Measurements from ENCODE around the gene ST3GAL3.

DNA sequence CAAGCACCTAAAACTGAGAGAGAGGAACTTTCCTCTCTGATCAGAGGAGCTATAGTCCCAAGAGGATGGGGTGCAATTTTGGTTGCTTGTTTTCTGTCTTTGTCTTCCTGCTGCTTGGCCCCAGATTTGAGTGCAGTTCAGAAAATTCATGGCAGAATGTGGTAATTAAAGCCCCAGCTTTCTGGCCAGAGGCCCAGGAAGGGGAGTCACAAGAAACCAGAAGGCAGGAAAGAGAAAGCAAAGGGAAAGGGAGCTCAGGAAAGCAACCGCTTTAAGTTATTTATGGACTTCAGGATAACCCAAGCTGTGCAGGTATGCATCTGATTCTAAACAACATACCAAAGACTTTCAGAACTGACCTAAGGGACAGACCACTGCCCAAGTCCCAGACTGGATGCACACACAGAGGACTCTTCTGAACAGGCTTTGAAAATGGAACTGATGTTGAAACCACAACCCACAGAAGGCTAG is 88.8 kb downstream of the ST3GAL3 start:
- TF ChIP-seq, protein P1, sequence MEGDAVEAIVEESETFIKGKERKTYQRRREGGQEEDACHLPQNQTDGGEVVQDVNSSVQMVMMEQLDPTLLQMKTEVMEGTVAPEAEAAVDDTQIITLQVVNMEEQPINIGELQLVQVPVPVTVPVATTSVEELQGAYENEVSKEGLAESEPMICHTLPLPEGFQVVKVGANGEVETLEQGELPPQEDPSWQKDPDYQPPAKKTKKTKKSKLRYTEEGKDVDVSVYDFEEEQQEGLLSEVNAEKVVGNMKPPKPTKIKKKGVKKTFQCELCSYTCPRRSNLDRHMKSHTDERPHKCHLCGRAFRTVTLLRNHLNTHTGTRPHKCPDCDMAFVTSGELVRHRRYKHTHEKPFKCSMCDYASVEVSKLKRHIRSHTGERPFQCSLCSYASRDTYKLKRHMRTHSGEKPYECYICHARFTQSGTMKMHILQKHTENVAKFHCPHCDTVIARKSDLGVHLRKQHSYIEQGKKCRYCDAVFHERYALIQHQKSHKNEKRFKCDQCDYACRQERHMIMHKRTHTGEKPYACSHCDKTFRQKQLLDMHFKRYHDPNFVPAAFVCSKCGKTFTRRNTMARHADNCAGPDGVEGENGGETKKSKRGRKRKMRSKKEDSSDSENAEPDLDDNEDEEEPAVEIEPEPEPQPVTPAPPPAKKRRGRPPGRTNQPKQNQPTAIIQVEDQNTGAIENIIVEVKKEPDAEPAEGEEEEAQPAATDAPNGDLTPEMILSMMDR (IDR thresholded peaks at IDR 0.05) = no peak
- no peak for TF ChIP-seq POLR2A (IDR thresholded peaks at IDR 0.05)

All from right lobe of liver (tissue), 4 donors.